Measurements from ENCODE around the gene ERC2. TPM values are rescaled to one million over a fixed set of nuclear protein-coding genes. Genes with fewer than 3 reads are reported as not detected.

The ERC2 gene
- total and polyA plus RNA-seq, 5 donors from 2014 or later, result not detected

GRCh38 chr3:56183529-56183928 is 284.7 kb downstream of the ERC2 start:
- H3K4me1 ChIP-seq (ENCODE audit: control insufficient read depth, insufficient read depth, low read length, poor library complexity, severe bottlenecking), result no peaks in the 10 kb centered on the region
- Mint-ChIP-seq H3K9me3 (peaks cover 0 to 5% (median 0%) of the 10 kb centered on the region in 7 donors), H3K4me3 (no peak overlapping the region), H3K4me1 (no peaks in the 10 kb centered on the region), H3K27ac (no peak overlapping the region), H3K36me3 (no peaks in the 10 kb centered on the region), H3K27me3 (no peaks in the 10 kb centered on the region)
- H3K36me3 ChIP-seq (ENCODE audit: control insufficient read depth, insufficient read depth, low read length), result no peaks in the 10 kb centered on the region
- no peaks in the 10 kb centered on the region for H3K27me3 ChIP-seq (ENCODE audit: control insufficient read depth, insufficient read depth, low read length)
- H3K9me3 ChIP-seq (ENCODE audit: control insufficient read depth in 2 of 2, low read length in 2 of 2), result no peaks in the 10 kb centered on the region
- ATAC-seq (ENCODE audit: low read depth in 2 of 2), result no peak
- no peak for DNase-seq
- H3K27ac ChIP-seq (ENCODE audit: insufficient read depth, low read length, poor library complexity, severe bottlenecking), result no peak overlapping the region
- H3K4me3 ChIP-seq (ENCODE audit: low read depth, low read length), result no peak overlapping the region

DNA sequence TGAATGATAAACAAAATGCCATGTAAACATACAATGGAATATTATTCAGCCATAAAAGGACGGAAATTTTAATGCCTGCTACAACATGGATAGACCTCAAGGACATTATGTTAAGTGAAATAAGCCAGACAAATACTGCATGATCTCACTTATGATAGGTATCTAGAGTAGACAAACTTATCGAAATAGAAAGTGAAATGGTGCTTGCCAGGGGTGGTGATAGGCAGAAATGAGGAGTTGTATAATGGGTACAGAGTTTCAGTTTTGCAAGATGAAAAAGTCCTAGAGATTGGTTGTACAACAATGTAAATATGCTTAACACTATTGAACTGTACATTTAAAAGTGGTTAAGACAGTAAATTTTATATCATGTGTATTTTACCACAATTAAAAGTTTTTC is 287.8 kb downstream of the ERC2 start:
- Histone ChIP-seq H3K27me3 (ENCODE audit: control insufficient read depth, insufficient read depth, low read length) (no peaks in the 10 kb centered on the region), H3K4me3 (ENCODE audit: low read depth, low read length) (no peak overlapping the region), H3K9me3 (ENCODE audit: control insufficient read depth in 2 of 2, low read length in 2 of 2) (no peaks in the 10 kb centered on the region), H3K27ac (ENCODE audit: insufficient read depth, low read length, poor library complexity, severe bottlenecking) (no peak overlapping the region), H3K4me1 (ENCODE audit: control insufficient read depth, insufficient read depth, low read length, poor library complexity, severe bottlenecking) (no peaks in the 10 kb centered on the region), H3K36me3 (ENCODE audit: control insufficient read depth, insufficient read depth, low read length) (no peaks in the 10 kb centered on the region)
- Mint-ChIP-seq H3K4me1 (no peaks in the 10 kb centered on the region), H3K27me3 (no peaks in the 10 kb centered on the region), H3K9me3 (peaks cover 0 to 5% (median 0%) of the 10 kb centered on the region in 7 donors), H3K36me3 (no peaks in the 10 kb centered on the region), H3K27ac (no peak overlapping the region), H3K4me3 (no peak overlapping the region)
- DNase-seq (no peak), ATAC-seq (ENCODE audit: low read depth in 2 of 2) (no peak)

DNA sequence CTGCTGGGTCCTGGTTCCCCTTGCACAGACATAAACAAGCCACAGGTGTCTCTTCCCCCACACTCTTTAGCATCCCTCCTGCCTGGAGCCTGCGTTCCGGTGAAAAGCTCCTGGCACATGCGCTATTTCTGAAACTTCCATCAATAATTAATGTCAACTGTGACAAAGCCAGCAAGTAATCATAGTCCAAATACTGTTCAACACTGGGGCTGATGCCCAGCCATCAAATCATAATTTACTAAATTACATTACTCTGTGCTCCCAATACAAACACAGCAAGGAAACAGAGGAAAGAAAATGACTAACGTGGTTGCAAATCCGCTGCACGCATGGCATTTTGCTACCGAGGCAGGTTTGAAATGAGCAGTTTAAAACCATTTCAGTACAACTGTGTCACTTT is 294.7 kb downstream of the ERC2 start:
- DNase-seq, result no peak
- H3K9me3 ChIP-seq (ENCODE audit: control insufficient read depth in 2 of 2, low read length in 2 of 2), result no peaks in the 10 kb centered on the region
- H3K27ac ChIP-seq (ENCODE audit: insufficient read depth, low read length, poor library complexity, severe bottlenecking), result no peak overlapping the region
- Mint-ChIP-seq H3K27me3 (peaks cover 4% of the 10 kb centered on the region), H3K27ac (no peak overlapping the region), H3K9me3 (peaks cover 0 to 1% (median 0%) of the 10 kb centered on the region in 7 donors), H3K4me3 (no peak overlapping the region), H3K36me3 (no peaks in the 10 kb centered on the region), H3K4me1 (no peaks in the 10 kb centered on the region)
- H3K4me3 ChIP-seq (ENCODE audit: low read depth, low read length), result no peak overlapping the region
- no peak for ATAC-seq (ENCODE audit: low read depth in 2 of 2)
- no peaks in the 10 kb centered on the region for H3K27me3 ChIP-seq (ENCODE audit: control insufficient read depth, insufficient read depth, low read length)
- no peaks in the 10 kb centered on the region for H3K36me3 ChIP-seq (ENCODE audit: control insufficient read depth, insufficient read depth, low read length)
- no peaks in the 10 kb centered on the region for H3K4me1 ChIP-seq (ENCODE audit: control insufficient read depth, insufficient read depth, low read length, poor library complexity, severe bottlenecking)

DNA sequence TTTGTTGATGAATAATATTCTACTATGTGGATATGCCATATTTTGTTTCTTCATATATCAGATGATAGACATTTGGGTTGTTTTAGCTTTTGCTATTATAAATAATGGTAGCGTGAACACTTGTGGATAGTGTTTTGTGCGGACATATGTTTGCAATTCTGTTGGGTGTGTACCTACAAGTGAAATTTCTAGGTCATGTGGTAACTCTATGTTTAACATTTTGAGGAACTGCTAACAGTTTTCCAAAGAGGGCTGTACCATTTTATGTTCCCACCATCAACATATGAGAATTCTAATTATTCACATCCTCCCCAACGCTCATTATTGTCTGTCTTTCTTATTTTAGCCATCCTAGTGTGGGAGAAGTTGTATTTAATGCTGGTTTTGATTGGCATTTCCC is 303.8 kb downstream of the ERC2 start:
- H3K4me1 ChIP-seq (ENCODE audit: control insufficient read depth, insufficient read depth, low read length, poor library complexity, severe bottlenecking), result no peaks in the 10 kb centered on the region
- H3K9me3 ChIP-seq (ENCODE audit: control insufficient read depth in 2 of 2, low read length in 2 of 2), result no peaks in the 10 kb centered on the region
- peaks cover 0 to 6% (median 4%) of the 10 kb centered on the region in 7 donors for H3K9me3 Mint-ChIP-seq
- H3K4me3 ChIP-seq (ENCODE audit: low read depth, low read length), result no peak overlapping the region
- peaks cover 5% of the 10 kb centered on the region for H3K27me3 Mint-ChIP-seq
- no peaks in the 10 kb centered on the region for H3K27me3 ChIP-seq (ENCODE audit: control insufficient read depth, insufficient read depth, low read length)
- ATAC-seq (ENCODE audit: low read depth in 2 of 2) (no peak), DNase-seq (no peak)
- H3K36me3 ChIP-seq (ENCODE audit: control insufficient read depth, insufficient read depth, low read length), result no peaks in the 10 kb centered on the region
- no peaks in the 10 kb centered on the region for H3K4me1 Mint-ChIP-seq
- H3K4me3 Mint-ChIP-seq, result no peak overlapping the region
- H3K27ac Mint-ChIP-seq, result no peak overlapping the region
- no peaks in the 10 kb centered on the region for H3K36me3 Mint-ChIP-seq
- no peak overlapping the region for H3K27ac ChIP-seq (ENCODE audit: insufficient read depth, low read length, poor library complexity, severe bottlenecking)

DNA sequence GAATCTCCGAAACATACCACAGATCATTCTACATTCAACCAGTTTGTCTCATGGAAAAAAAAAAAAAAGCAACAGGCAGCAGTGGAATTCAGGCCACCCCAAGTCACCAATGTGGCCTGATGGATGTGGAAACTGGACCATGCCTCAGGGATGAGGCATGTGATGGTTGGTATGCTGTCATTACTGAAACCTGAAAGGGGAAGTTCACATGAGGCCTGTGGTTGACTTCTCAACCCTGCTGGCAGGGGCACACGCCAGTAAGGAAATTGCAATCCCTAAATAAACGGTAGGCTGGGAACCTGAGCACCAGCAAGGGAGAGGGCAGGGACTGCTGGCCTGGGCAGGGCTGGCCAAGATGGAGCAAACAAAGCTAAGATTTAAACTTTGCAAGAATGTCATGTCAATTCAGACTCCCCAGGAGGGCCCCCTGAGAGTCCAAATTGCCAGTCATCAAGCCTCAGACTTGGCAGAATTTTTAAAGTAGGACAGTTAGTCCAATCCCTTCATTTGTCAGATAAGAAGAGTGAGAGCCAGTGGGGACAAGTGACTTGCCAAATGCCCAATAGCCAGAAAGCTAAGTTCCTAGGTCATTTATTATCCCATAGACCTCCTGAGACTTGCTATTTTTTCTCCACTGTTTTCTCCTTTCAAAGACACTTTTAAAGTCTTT is 310.4 kb downstream of the ERC2 start:
- no peaks in the 10 kb centered on the region for H3K27me3 Mint-ChIP-seq
- H3K4me3 ChIP-seq (ENCODE audit: low read depth, low read length), result no peak overlapping the region
- H3K27ac ChIP-seq (ENCODE audit: insufficient read depth, low read length, poor library complexity, severe bottlenecking), result no peak overlapping the region
- H3K27ac Mint-ChIP-seq, result no peak overlapping the region
- H3K36me3 ChIP-seq (ENCODE audit: control insufficient read depth, insufficient read depth, low read length), result no peaks in the 10 kb centered on the region
- H3K27me3 ChIP-seq (ENCODE audit: control insufficient read depth, insufficient read depth, low read length), result no peaks in the 10 kb centered on the region
- H3K4me1 ChIP-seq (ENCODE audit: control insufficient read depth, insufficient read depth, low read length, poor library complexity, severe bottlenecking), result no peaks in the 10 kb centered on the region
- no peaks in the 10 kb centered on the region for H3K4me1 Mint-ChIP-seq
- H3K4me3 Mint-ChIP-seq, result no peak overlapping the region
- H3K9me3 ChIP-seq (ENCODE audit: control insufficient read depth in 2 of 2, low read length in 2 of 2), result no peaks in the 10 kb centered on the region
- peaks cover 0 to 7% (median 4%) of the 10 kb centered on the region in 7 donors for H3K9me3 Mint-ChIP-seq
- no peaks in the 10 kb centered on the region for H3K36me3 Mint-ChIP-seq
- no peak for ATAC-seq (ENCODE audit: low read depth in 2 of 2)
- no peak for DNase-seq

DNA sequence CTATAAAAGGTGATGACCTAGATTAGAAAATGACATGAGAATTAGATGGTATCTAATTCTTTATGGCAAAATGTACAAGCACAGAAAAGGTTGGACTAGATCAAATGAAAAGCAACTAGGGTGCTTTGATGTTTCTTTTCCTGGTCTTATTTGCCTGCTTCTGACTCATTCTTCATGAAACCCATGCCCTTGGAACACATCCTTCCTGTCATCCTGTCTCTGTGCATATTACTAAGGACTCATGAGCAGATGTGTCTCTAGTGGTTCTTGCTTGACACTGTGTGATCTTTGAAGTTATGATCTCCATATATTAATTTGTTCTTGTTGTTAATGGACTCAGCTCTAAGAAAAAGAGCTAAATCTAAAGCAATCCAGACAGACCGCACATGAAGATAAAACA is 314.0 kb downstream of the ERC2 start:
- no peaks in the 10 kb centered on the region for H3K36me3 ChIP-seq (ENCODE audit: control insufficient read depth, insufficient read depth, low read length)
- DNase-seq (no peak), ATAC-seq (ENCODE audit: low read depth in 2 of 2) (no peak)
- H3K4me1 ChIP-seq (ENCODE audit: control insufficient read depth, insufficient read depth, low read length, poor library complexity, severe bottlenecking), result no peaks in the 10 kb centered on the region
- no peaks in the 10 kb centered on the region for H3K27me3 ChIP-seq (ENCODE audit: control insufficient read depth, insufficient read depth, low read length)
- H3K9me3 Mint-ChIP-seq, result peaks cover 0 to 2% (median 0%) of the 10 kb centered on the region in 7 donors
- no peaks in the 10 kb centered on the region for H3K9me3 ChIP-seq (ENCODE audit: control insufficient read depth in 2 of 2, low read length in 2 of 2)
- H3K27ac Mint-ChIP-seq, result no peak overlapping the region
- H3K4me3 Mint-ChIP-seq, result no peak overlapping the region
- H3K4me3 ChIP-seq (ENCODE audit: low read depth, low read length), result no peak overlapping the region
- no peaks in the 10 kb centered on the region for H3K4me1 Mint-ChIP-seq
- no peaks in the 10 kb centered on the region for H3K36me3 Mint-ChIP-seq
- H3K27me3 Mint-ChIP-seq, result no peaks in the 10 kb centered on the region
- no peak overlapping the region for H3K27ac ChIP-seq (ENCODE audit: insufficient read depth, low read length, poor library complexity, severe bottlenecking)

- no peaks in the 10 kb centered on the region for H3K27me3 Mint-ChIP-seq
- no peak overlapping the region for H3K27ac ChIP-seq (ENCODE audit: insufficient read depth, low read length, poor library complexity, severe bottlenecking)
- no peaks in the 10 kb centered on the region for H3K36me3 ChIP-seq (ENCODE audit: control insufficient read depth, insufficient read depth, low read length)
- H3K4me1 Mint-ChIP-seq, result no peaks in the 10 kb centered on the region
- no peaks in the 10 kb centered on the region for H3K4me1 ChIP-seq (ENCODE audit: control insufficient read depth, insufficient read depth, low read length, poor library complexity, severe bottlenecking)
- peaks cover 0 to 3% (median 0%) of the 10 kb centered on the region in 7 donors for H3K9me3 Mint-ChIP-seq
- no peaks in the 10 kb centered on the region for H3K27me3 ChIP-seq (ENCODE audit: control insufficient read depth, insufficient read depth, low read length)
- H3K4me3 Mint-ChIP-seq, result no peak overlapping the region
- DNase-seq, result no peak
- no peaks in the 10 kb centered on the region for H3K9me3 ChIP-seq (ENCODE audit: control insufficient read depth in 2 of 2, low read length in 2 of 2)
- H3K36me3 Mint-ChIP-seq, result no peaks in the 10 kb centered on the region
- no peak for ATAC-seq (ENCODE audit: low read depth in 2 of 2)
- no peak overlapping the region for H3K27ac Mint-ChIP-seq
- no peak overlapping the region for H3K4me3 ChIP-seq (ENCODE audit: low read depth, low read length)
Observed at GRCh38 chr3:56147354-56147753, 320.9 kb downstream of the ERC2 start.

DNA sequence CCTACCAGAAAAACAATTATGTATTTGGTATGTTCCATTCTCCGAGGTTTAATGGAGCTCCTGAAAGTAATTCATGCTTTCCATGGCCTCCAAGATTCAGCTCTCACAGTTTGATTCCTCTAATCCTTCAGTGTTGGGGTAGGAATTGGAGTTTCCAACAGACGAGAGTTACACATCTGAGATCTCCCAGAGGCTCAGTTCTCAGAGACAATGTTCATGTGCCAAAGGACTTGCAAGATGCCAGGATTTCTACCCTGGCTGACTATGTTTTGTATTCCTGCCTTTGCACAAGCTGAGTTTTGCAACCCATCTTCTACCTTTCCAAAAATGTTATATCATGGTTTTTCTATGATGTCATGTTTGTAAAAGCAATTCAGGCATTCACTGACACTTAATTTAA is 322.9 kb downstream of the ERC2 start:
- Mint-ChIP-seq H3K4me1 (no peaks in the 10 kb centered on the region), H3K36me3 (no peaks in the 10 kb centered on the region), H3K4me3 (no peak overlapping the region), H3K27ac (no peak overlapping the region), H3K9me3 (peaks cover 0 to 7% (median 0%) of the 10 kb centered on the region in 7 donors), H3K27me3 (no peaks in the 10 kb centered on the region)
- Histone ChIP-seq H3K27me3 (ENCODE audit: control insufficient read depth, insufficient read depth, low read length) (no peaks in the 10 kb centered on the region), H3K4me3 (ENCODE audit: low read depth, low read length) (no peak overlapping the region), H3K4me1 (ENCODE audit: control insufficient read depth, insufficient read depth, low read length, poor library complexity, severe bottlenecking) (no peaks in the 10 kb centered on the region), H3K27ac (ENCODE audit: insufficient read depth, low read length, poor library complexity, severe bottlenecking) (no peak overlapping the region), H3K9me3 (ENCODE audit: control insufficient read depth in 2 of 2, low read length in 2 of 2) (no peaks in the 10 kb centered on the region), H3K36me3 (ENCODE audit: control insufficient read depth, insufficient read depth, low read length) (no peaks in the 10 kb centered on the region)
- no peak for ATAC-seq (ENCODE audit: low read depth in 2 of 2)
- DNase-seq, result no peak

Data from CD4-positive, CD25-positive, alpha-beta regulatory T cell (primary cell).